ENCODE results near the gene COL28A1.

The COL28A1 gene

GRCh38 chr7:7333610-7334009 is 202.1 kb downstream of the COL28A1 start:
- no peak for DNase-seq (ENCODE audit: low read depth in 2 of 2)

GRCh38 chr7:7331523-7331922 is 204.2 kb downstream of the COL28A1 start:
- no peak for DNase-seq (ENCODE audit: low read depth in 2 of 2)

GRCh38 chr7:7330997-7331396 is 204.7 kb downstream of the COL28A1 start:
- no peak for DNase-seq (ENCODE audit: low read depth in 2 of 2)

- no peak for DNase-seq (ENCODE audit: low read depth in 2 of 2)
Observed at GRCh38 chr7:7329326-7329725, 206.3 kb downstream of the COL28A1 start.

- DNase-seq (ENCODE audit: low read depth in 2 of 2) = no peak
Observed at GRCh38 chr7:7327423-7327822, 208.2 kb downstream of the COL28A1 start.

- no peak for DNase-seq (ENCODE audit: low read depth in 2 of 2)
Observed at GRCh38 chr7:7324698-7325097, 211.0 kb downstream of the COL28A1 start.

- no peak for DNase-seq (ENCODE audit: low read depth in 2 of 2)
Observed at GRCh38 chr7:7323921-7324320, 211.8 kb downstream of the COL28A1 start.

- DNase-seq (ENCODE audit: low read depth in 2 of 2) = no peak
Observed at GRCh38 chr7:7323352-7323751, 212.3 kb downstream of the COL28A1 start.

- DNase-seq (ENCODE audit: low read depth in 2 of 2) = no peak
Observed at GRCh38 chr7:7321681-7322080, 214.0 kb downstream of the COL28A1 start.

- DNase-seq (ENCODE audit: low read depth in 2 of 2) = no peak
Observed at GRCh38 chr7:7318601-7319000, 217.1 kb downstream of the COL28A1 start.

GRCh38 chr7:7317850-7318249 is 217.8 kb downstream of the COL28A1 start:
- no peak for DNase-seq (ENCODE audit: low read depth in 2 of 2)

GRCh38 chr7:7315851-7316250 is 219.8 kb downstream of the COL28A1 start:
- no peak for DNase-seq (ENCODE audit: low read depth in 2 of 2)

- no peak for DNase-seq (ENCODE audit: low read depth in 2 of 2)
Observed at GRCh38 chr7:7312323-7312722, 223.3 kb downstream of the COL28A1 start.

GRCh38 chr7:7311001-7311400 is 224.7 kb downstream of the COL28A1 start:
- no peak for DNase-seq (ENCODE audit: low read depth in 2 of 2)

GRCh38 chr7:7309203-7309602 is 226.5 kb downstream of the COL28A1 start:
- DNase-seq (ENCODE audit: low read depth in 2 of 2) = no peak

All from stimulated activated CD8-positive, alpha-beta memory T cell treated with anti-CD3 and anti-CD28 coated beads, Interleukin-2, amount 100 ng/mL, for 48 hours (primary cell).